SIG-M5 treated with dmso at 0.1 percent for 504 hours (cell line): ENCODE data around the gene ZNF69.
A peak's percentile ranks its signal among the peaks of the same experiment; 100 is the strongest.
"Not testable (repeated sequence)": the region's sequence is repeated elsewhere in the genome, so short reads cannot be mapped to it uniquely, and the experiment has no call there.

Experiments
- DNase-seq: peaks from one replicate; lab custom pipeline; 2025; ENCODE audit not compliant: unreplicated experiment; lab: John Stamatoyannopoulos, UW

ZNF69 gene

GRCh38 chr19:11887611-11888531 is at the start of gene ZNF69:
Gene ZNF69 (plus strand): TSS chr19:11887782. CDS start chr19:11887924, 142 bp downstream.
- DNase-seq: no peak

- no peak for DNase-seq
These were observed 43.9 kb upstream of the ZNF69 start for GRCh38 chr19:11843722-11844121.

- not testable (repeated sequence) for DNase-seq
These were observed 40.0 kb upstream of the ZNF69 start for GRCh38 chr19:11847615-11848014.

- DNase-seq: no peak
These were observed 39.4 kb upstream of the ZNF69 start for GRCh38 chr19:11848200-11848593.

- no peak for DNase-seq
These were observed 38.8 kb upstream of the ZNF69 start, which contains the start of gene ZNF439 for GRCh38 chr19:11848594-11849469. Gene ZNF439 (plus strand): TSS chr19:11848726. CDS start chr19:11848868, 142 bp downstream.

- not testable (repeated sequence) for DNase-seq
These were observed 37.3 kb upstream of the ZNF69 start for GRCh38 chr19:11850289-11850688.

GRCh38 chr19:11853358-11853757 is 34.2 kb upstream of the ZNF69 start:
- DNase-seq: no peak

GRCh38 chr19:11856596-11857250 is 30.9 kb upstream of the ZNF69 start:
- peak; percentile 10 for DNase-seq

GRCh38 chr19:11860721-11861120 is 26.9 kb upstream of the ZNF69 start:
- DNase-seq: no peak

- no peak for DNase-seq
These were observed 26.3 kb upstream of the ZNF69 start for GRCh38 chr19:11861301-11861700.

- not testable (repeated sequence) for DNase-seq
These were observed 19.8 kb upstream of the ZNF69 start for GRCh38 chr19:11867766-11868165.

GRCh38 chr19:11868188-11868587 is 19.4 kb upstream of the ZNF69 start:
- no peak for DNase-seq

GRCh38 chr19:11872624-11873023 is 15.0 kb upstream of the ZNF69 start:
- no peak for DNase-seq

GRCh38 chr19:11873762-11874161 is 13.8 kb upstream of the ZNF69 start:
- no peak for DNase-seq

- not testable (repeated sequence) for DNase-seq
These were observed 7.8 kb upstream of the ZNF69 start for GRCh38 chr19:11879687-11880266.

- no peak for DNase-seq
These were observed 7.0 kb upstream of the ZNF69 start for GRCh38 chr19:11880598-11880997.

- DNase-seq: peak; percentile 8
These were observed 6.3 kb upstream of the ZNF69 start for GRCh38 chr19:11881151-11881800.

- DNase-seq: no peak
These were observed 5.0 kb upstream of the ZNF69 start for GRCh38 chr19:11882606-11883005.

GRCh38 chr19:11887234-11887610 is 360 bp upstream of the ZNF69 start:
- DNase-seq: no peak

- not testable (repeated sequence) for DNase-seq
These were observed 2.3 kb downstream of the ZNF69 start for GRCh38 chr19:11889901-11890300.
